Measurements from ENCODE around the gene EXOC6. TPM values are rescaled to one million over a fixed set of nuclear protein-coding genes. Genes with fewer than 3 reads are reported as not detected.

The EXOC6 gene
- total RNA-seq, 2 donors from 2014 or later = 13.2 to 70.8 TPM

DNA sequence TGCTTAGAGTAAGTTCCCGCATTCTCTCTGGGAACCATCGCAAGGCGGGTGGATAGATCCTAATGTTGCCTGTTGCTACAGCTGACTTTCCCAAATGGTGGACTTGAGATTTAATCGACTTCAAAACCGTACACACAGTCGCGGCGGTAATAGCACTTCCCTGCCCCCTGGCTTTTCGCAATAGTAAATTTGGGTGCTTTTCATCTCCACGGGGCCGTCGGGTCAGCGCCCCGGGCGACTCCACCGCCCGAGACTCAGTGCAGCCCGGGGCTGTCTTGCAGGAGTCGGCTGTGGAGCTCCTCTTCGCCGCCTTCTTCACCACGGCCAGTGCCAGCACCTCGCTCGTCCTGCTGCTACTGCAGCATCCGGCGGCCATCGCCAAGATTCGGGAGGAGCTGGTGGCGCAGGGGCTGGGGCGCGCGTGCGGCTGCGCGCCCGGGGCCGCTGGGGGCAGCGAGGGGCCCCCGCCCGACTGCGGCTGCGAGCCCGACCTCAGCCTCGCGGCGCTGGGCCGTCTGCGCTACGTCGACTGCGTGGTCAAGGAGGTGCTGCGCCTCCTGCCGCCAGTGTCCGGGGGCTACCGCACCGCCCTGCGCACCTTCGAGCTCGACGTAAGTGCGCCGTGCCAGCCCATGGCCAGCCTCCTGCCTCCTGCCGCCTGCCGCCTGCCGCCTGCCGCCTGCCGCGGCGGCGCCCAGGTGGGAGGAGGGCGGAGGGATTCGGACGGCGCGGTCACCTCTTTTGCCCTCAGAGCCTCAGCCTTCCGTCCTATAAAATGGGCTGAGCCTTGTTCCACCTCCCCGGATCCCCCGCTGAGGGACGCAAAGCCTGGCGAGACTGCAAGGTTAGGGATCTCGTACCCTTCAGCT lies 217.6 kb downstream of the EXOC6 start:
- intact Hi-C loops (cut with DNase I) = no loop called here
- Histone ChIP-seq H3K4me1 (peaks cover 24% of the 10 kb centered on the region), H3K27ac (no peak overlapping the region), H3K4me3 (no peak overlapping the region), H3K9me3 (no peaks in the 10 kb centered on the region), H3K36me3 (replicated peaks in 1 of 2; ENCODE audit: insufficient read depth in 1 of 2, low read depth in 2 of 2) (no peaks in the 10 kb centered on the region), H3K27me3 (no peaks in the 10 kb centered on the region)
- no peak for ATAC-seq
- TF ChIP-seq CTCF (IDR thresholded peaks at IDR 0.05) (no peak), POLR2A (IDR thresholded peaks at IDR 0.05) (no peak)
- WGBS, 2 donors = 14 to 32% methylated on average over 28 to 72 of the region's 81 CpGs
- DNase-seq = no peak

GRCh38 chr10:93066544-93066913 lies 218.2 kb downstream of the EXOC6 start:
- H3K36me3 ChIP-seq (replicated peaks in 1 of 2; ENCODE audit: insufficient read depth in 1 of 2, low read depth in 2 of 2) = no peaks in the 10 kb centered on the region
- WGBS, 2 donors = 21 to 24% methylated on average over 9 to 11 of the region's 11 CpGs
- intact Hi-C loops (cut with DNase I) = no loop called here
- DNase-seq (no peak), ATAC-seq (no peak)
- no peak for TF ChIP-seq CTCF (IDR thresholded peaks at IDR 0.05)
- no peak for TF ChIP-seq POLR2A (IDR thresholded peaks at IDR 0.05)
- H3K9me3 ChIP-seq = no peaks in the 10 kb centered on the region
- no peak overlapping the region for H3K4me3 ChIP-seq
- H3K4me1 ChIP-seq = peaks cover 20% of the 10 kb centered on the region
- no peak overlapping the region for H3K27ac ChIP-seq
- H3K27me3 ChIP-seq = no peaks in the 10 kb centered on the region

DNA sequence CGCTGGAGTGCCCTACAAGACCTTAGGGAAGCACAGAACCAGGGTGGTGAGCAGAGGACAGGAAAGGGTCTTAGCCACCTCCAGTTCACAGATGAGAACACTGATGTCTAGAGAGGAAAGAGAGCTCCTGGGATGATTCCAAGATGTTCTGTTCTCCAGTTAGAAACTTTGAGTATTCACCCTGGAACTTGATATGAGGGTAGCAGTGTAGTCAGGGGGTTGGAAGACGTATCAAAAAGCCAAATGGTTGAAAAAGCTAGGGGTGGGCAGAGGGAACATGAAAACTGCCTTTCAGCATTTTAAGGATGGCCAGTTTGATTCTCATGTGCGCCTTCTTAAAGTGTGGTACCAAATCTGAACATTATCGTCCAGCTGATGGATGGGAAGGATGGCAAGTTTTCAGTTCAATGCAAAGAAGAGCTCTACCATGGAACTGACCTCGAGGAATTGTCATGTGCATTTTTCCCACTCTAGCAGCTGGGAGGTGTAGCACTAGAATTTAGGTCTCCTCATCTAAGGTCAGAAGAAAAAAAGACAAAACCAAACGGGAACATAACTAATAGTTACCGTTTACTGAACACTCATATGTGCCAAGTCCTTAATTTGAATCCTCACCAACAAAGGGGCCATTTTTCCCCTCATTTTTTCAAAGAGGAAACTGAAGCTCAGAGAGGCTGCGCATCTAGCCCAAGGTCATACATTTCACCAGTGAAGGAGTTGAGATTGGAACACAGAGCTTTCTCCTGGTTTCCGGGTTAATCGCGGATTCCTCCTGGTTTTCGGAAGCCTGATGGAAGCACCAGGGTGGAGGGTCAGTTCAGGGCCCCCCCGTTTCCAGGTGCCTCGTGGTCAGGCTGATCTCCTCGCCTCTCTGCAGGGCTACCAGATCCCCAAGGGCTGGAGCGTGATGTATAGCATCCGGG lies 219.4 kb downstream of the EXOC6 start:
- WGBS, 2 donors = 10 to 15% methylated on average over 16 to 17 of the region's 17 CpGs
- no peaks in the 10 kb centered on the region for H3K27me3 ChIP-seq
- DNase-seq (no peak), ATAC-seq (no peak)
- H3K27ac ChIP-seq = no peak overlapping the region
- no peaks in the 10 kb centered on the region for H3K9me3 ChIP-seq
- peaks cover 13% of the 10 kb centered on the region for H3K4me1 ChIP-seq
- intact Hi-C loops (cut with DNase I) = no loop called here
- no peak for TF ChIP-seq POLR2A (IDR thresholded peaks at IDR 0.05)
- no peak for TF ChIP-seq CTCF (IDR thresholded peaks at IDR 0.05)
- no peak overlapping the region for H3K4me3 ChIP-seq
- no peaks in the 10 kb centered on the region for H3K36me3 ChIP-seq (replicated peaks in 1 of 2; ENCODE audit: insufficient read depth in 1 of 2, low read depth in 2 of 2)

- H3K27me3 ChIP-seq = peaks cover 0 to 6% of the 10 kb centered on the region in 2 donors
- no peaks in the 10 kb centered on the region for H3K36me3 ChIP-seq (replicated peaks in 1 of 2; ENCODE audit: insufficient read depth in 1 of 2, low read depth in 2 of 2)
- H3K27ac ChIP-seq = no peak overlapping the region
- no peaks in the 10 kb centered on the region for H3K9me3 ChIP-seq
- intact Hi-C loops (cut with DNase I) = no loop called here
- DNase-seq = no peak
- WGBS, 2 donors = 6 to 41% methylated on average over 38 to 73 of the region's 73 CpGs
- ATAC-seq = no peak
- peaks cover 14% of the 10 kb centered on the region for H3K4me1 ChIP-seq
- no peak overlapping the region for H3K4me3 ChIP-seq
- TF ChIP-seq POLR2A (IDR thresholded peaks at IDR 0.05) = no peak
- no peak for TF ChIP-seq CTCF (IDR thresholded peaks at IDR 0.05)
These were observed 220.3 kb downstream of the EXOC6 start for GRCh38 chr10:93068411-93069244.
